GM12891 (cell line): ENCODE data around the gene SMIM44.

ENCODE experiments used
- DNase-seq: peaks from one replicate; pipeline ENCODE4 v3.0.0; 2011; ENCODE audit warnings: low spot score; ENCODE audit not compliant: insufficient read length
- FAIRE-seq: peaks from 2 replicates; lab custom pipeline; 2011; peaks lifted over from hg19 to GRCh38; lab: Jason Lieb, UNC
- PAX5 ChIP-seq: IDR thresholded peaks from 2 replicates; pipeline ENCODE4 v1.6.1; 2011; ENCODE audit warnings: low read length, moderate library complexity, mild to moderate bottlenecking; ENCODE audit not compliant: insufficient read depth, severe bottlenecking
- POLR2A ChIP-seq: IDR thresholded peaks from 2 replicates; pipeline ENCODE4 v1.6.1; 2011; ENCODE audit warnings: low read depth, low read length, control low read depth
- POLR2AphosphoS5 ChIP-seq: IDR thresholded peaks from 2 replicates; pipeline ENCODE4 v1.6.1; 2011; ENCODE audit warnings: low read depth, low read length, control low read depth
- POU2F2 ChIP-seq: IDR thresholded peaks from 2 replicates; pipeline ENCODE4 v1.6.1; 2011; ENCODE audit warnings: low read depth, mild to moderate bottlenecking, control low read depth, low read length, moderate library complexity
- SPI1 ChIP-seq: IDR thresholded peaks from 2 replicates; pipeline ENCODE4 v1.6.1; 2011; ENCODE audit warnings: low read depth, low read length, control low read depth
- TAF1 ChIP-seq: IDR thresholded peaks from 2 replicates; pipeline ENCODE4 v1.6.1; 2011; ENCODE audit warnings: low read depth, low read length, control low read depth

Gene SMIM44

DNA sequence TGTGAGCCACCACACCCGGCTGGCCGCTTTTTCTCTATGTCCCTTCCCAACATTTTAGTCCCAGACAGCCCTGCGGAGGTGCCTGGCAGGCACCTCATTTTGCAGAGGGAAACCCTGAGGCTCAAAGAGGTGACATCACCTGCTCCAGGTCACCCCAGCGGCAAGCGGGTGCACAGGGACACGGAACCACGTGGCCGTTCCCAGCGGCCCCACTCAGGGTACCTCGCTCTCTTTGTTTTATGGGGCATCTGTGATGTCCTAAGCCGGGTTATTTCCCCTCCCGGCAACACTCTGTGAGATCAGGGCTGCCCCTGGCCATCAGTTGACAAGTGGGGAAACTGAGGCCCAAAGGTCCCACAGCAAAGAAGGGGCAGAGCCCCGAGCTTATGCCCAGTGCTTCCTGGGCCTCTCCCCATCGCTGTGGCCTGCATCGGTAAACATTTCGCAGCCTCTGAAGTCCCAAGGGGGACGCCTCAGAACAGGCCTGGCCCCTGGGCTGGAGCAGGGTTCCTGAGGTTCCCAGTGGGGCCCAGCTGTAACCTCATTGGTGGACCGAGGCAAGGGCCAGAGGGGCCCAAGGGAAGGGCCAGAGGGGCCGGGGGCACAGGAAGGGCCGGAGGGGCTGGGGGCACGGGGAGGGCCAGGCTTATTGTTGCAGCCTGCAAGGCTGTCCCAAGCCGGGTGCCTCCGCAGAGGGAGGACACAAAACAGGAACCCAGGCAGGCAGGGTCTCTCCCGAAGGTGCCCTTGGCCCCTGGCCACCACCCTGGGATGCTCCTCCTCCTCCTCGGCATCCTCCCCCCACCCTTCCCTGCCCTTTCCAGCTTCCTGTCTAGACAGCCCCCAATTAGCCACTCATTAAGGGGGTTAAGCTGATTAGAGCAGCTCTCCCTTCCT is 41.9 kb downstream of the SMIM44 start:
- no peak for DNase-seq
- FAIRE-seq, result no peak
- TF ChIP-seq POLR2AphosphoS5 (no peak), TAF1 (no peak), PAX5 (no peak), POLR2A (no peak), SPI1 (no peak), POU2F2 (no peak)

- DNase-seq (peak; percentile 73), FAIRE-seq (peak; percentile 81)
- TF ChIP-seq TAF1 (no peak), POLR2AphosphoS5 (no peak), POLR2A (no peak), SPI1 (no peak), PAX5 (no peak), POU2F2 (no peak)
Measured at GRCh38 chr19:3440082-3440481, 43.2 kb downstream of the SMIM44 start.

DNA sequence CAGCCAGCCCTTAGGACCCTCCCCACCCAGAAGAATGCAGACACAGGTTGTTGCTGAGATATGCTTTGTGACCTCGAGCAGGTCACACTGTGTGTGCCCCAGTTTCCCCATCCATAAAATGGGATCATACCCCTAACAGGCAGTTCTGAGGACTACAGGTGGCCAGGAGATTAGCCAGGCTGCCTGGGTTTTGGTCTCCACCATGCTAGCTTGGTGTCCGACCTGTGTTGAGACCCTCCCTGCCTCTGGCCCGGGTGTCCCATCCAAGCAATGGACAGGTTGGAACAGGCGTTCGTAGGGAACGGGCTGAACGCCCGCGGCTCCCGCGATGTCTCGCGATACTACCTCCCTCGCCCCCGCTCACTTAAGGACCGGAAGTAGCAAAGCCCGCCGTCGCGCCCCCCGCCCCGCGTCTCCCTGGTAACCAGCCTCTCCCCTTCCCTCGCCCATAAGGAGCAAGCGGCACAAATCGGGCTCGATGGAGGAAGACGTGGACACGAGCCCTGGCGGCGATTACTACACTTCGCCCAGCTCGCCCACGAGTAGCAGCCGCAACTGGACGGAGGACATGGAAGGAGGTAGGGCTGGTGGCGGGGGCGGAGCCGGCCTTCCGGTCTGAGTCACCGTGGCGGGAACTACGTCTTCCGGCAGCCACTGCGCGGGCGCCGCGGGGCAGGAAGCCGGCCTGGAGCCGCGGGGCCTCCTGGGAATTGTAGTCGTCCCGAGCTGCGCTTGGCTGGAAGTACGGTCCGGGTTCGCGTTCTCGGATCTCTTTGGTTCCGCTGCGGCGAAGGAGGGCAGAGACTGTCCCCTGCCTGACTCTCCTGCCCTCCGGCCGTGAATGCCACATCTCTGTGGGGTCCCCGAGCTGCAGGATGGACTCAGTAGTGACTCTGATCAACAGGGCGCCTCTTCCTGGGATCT is 48.3 kb downstream of the SMIM44 start:
- TF ChIP-seq POU2F2, result no peak
- TF ChIP-seq TAF1, result peak; percentile 88
- peak; percentile 90 for TF ChIP-seq POLR2AphosphoS5
- peak; percentile 71 for TF ChIP-seq POLR2A
- peak; percentile 65 for TF ChIP-seq PAX5
- DNase-seq (peak; percentile 99), FAIRE-seq (peak; percentile 98)

- TF ChIP-seq TAF1 (no peak), PAX5 (no peak), SPI1 (no peak), POLR2A (no peak), POU2F2 (no peak), POLR2AphosphoS5 (no peak)
- no peak for FAIRE-seq
- DNase-seq, result no peak
Measured at GRCh38 chr19:3433805-3434540, 49.3 kb downstream of the SMIM44 start.

DNA sequence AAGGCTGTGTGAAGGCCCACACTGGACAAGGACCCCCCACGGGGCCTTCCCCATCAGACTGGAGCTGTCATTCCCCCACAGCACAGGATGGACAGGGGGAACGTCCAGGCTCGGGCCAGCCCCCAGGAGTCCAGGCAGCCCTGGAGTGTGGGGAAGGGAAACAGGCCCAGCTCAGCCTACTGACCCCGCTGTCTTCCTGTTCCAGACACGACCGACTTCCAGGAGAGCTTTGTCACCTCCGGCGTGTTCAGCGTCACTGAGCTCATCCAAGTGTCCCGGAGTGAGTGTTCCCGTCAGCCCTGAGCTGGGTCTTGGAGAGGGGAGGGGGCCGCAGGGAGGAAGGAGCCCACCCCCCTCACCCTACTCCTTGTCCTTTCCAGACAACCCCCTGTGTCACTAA is 49.9 kb downstream of the SMIM44 start:
- no peak for FAIRE-seq

More for the DNA sequence above, 49.9 kb downstream of the SMIM44 start:
- TF ChIP-seq POLR2A (no peak), POU2F2 (no peak), SPI1 (no peak), TAF1 (no peak), POLR2AphosphoS5 (no peak), PAX5 (no peak)
- no peak for DNase-seq
